CD14-positive monocyte (primary cell): ENCODE results near the gene TBC1D2. TPM values are rescaled to one million over a fixed set of nuclear protein-coding genes. Genes with fewer than 3 reads are reported as not detected.

Experiments used
- DNase-seq, 3 donors: peaks; one replicate each; pipeline ENCODE4 v3.0.0-alpha.2; 2011 to 2022
- H2AFZ ChIP-seq: 2 replicates; pipeline ENCODE4 v1.6.0; 2012; ENCODE audit warnings: mild to moderate bottlenecking, low read depth, low read length, inconsistent platforms; ENCODE audit not compliant: insufficient read depth, poor library complexity, severe bottlenecking
- H3K27ac ChIP-seq, 2 donors: 1 replicate in 1 of 2; 2 replicates in 1 of 2; pipeline ENCODE4 v1.5.1; 2012 to 2013; ENCODE audit warnings: low read length in 2 of 2, control low read depth in 1 of 2, inconsistent platforms in 1 of 2, low read depth in 1 of 2, mild to moderate bottlenecking in 1 of 2
- H3K27me3 ChIP-seq, 2 donors: one replicate each; pipeline versions ENCODE4 v1.6.0 to v1.6.1; 2011 to 2013; ENCODE audit warnings: low read length in 2 of 2; ENCODE audit not compliant: control insufficient read depth in 2 of 2, insufficient read depth in 2 of 2
- H3K36me3 ChIP-seq, 2 donors: replicated peaks in 1 of 2; 1 replicate in 1 of 2; 2 replicates in 1 of 2; pipeline versions ENCODE4 v1.5.1 to v1.6.1; 2012 to 2013; ENCODE audit warnings: low read length in 2 of 2, control low read depth in 1 of 2, inconsistent platforms in 1 of 2, mild to moderate bottlenecking in 1 of 2; ENCODE audit not compliant: insufficient read depth in 2 of 2, control insufficient read depth in 1 of 2
- H3K4me1 ChIP-seq, 2 donors: 1 replicate in 1 of 2; 2 replicates in 1 of 2; pipeline versions ENCODE4 v1.5.1 to v1.6.1; 2012 to 2013; ENCODE audit warnings: low read length in 2 of 2, control low read depth in 1 of 2, inconsistent platforms in 1 of 2, mild to moderate bottlenecking in 1 of 2, moderate library complexity in 1 of 2; ENCODE audit not compliant: insufficient read depth in 2 of 2, control insufficient read depth in 1 of 2
- H3K4me2 ChIP-seq: replicated peaks from 2 replicates; pipeline ENCODE3; 2012; ENCODE audit warnings: low read length, moderate library complexity, mild to moderate bottlenecking; ENCODE audit not compliant: poor library complexity, severe bottlenecking; ENCODE audit errors: extremely low read depth
- H3K4me3 ChIP-seq, 3 experiments: fragments of 200-600 bp in 1 of 3; sonication (generic) in 1 of 3; replicated peaks in 1 of 3; 1 replicate in 2 of 3; 2 replicates in 1 of 3; pipeline ENCODE4 v1.5.1; 2011 to 2013; ENCODE audit warnings: low read length in 3 of 3, mild to moderate bottlenecking in 3 of 3, control low read depth in 2 of 3, low read depth in 2 of 3, inconsistent platforms in 1 of 3, moderate library complexity in 1 of 3
- H3K79me2 ChIP-seq: 2 replicates; pipeline ENCODE4 v1.6.0; 2012; ENCODE audit warnings: mild to moderate bottlenecking, control low read depth, inconsistent platforms, low read length, moderate library complexity; ENCODE audit not compliant: insufficient read depth
- H3K9ac ChIP-seq: 2 replicates; pipeline ENCODE4 v1.6.0; 2017; ENCODE audit warnings: low read length, mild to moderate bottlenecking; ENCODE audit not compliant: insufficient read depth, poor library complexity, severe bottlenecking
- H3K9me3 ChIP-seq, 2 donors: replicated peaks in 1 of 2; 1 replicate in 1 of 2; 2 replicates in 1 of 2; pipeline versions ENCODE4 v1.5.1 to v1.6.1; 2012 to 2013; ENCODE audit warnings: low read length in 2 of 2, control low read depth in 1 of 2; ENCODE audit not compliant: control insufficient read depth in 1 of 2, insufficient read depth in 1 of 2
- H4K20me1 ChIP-seq: 2 replicates; pipeline ENCODE4 v1.6.0; 2012; ENCODE audit warnings: mild to moderate bottlenecking, low read length, control low read depth, moderate library complexity; ENCODE audit not compliant: insufficient read depth
- H3K27ac Mint-ChIP-seq, 7 donors: one replicate each; pipeline ENCODE4 v1.8.0; 2020; ENCODE audit warnings: mild to moderate bottlenecking in 7 of 7, mixed read lengths in 7 of 7, moderate library complexity in 6 of 7, inconsistent platforms in 2 of 7
- H3K27me3 Mint-ChIP-seq, 3 donors: one replicate each; pipeline ENCODE4 v1.8.0; 2021 to 2022; ENCODE audit warnings: low read depth in 3 of 3, mild to moderate bottlenecking in 3 of 3, mixed read lengths in 3 of 3, moderate library complexity in 3 of 3, inconsistent platforms in 1 of 3
- H3K36me3 Mint-ChIP-seq, 2 donors: one replicate each; pipeline ENCODE4 v1.8.0; 2020; ENCODE audit warnings: mixed read lengths in 2 of 2, inconsistent platforms in 1 of 2, mild to moderate bottlenecking in 1 of 2
- H3K4me1 Mint-ChIP-seq: one replicate; pipeline ENCODE4 v1.8.0; 2020; ENCODE audit warnings: mild to moderate bottlenecking, mixed read lengths
- H3K4me3 Mint-ChIP-seq, 2 donors: one replicate each; pipeline ENCODE4 v1.8.0; 2020; ENCODE audit warnings: mild to moderate bottlenecking in 2 of 2, mixed read lengths in 2 of 2, moderate library complexity in 1 of 2
- H3K9me3 Mint-ChIP-seq, 7 donors: one replicate each; pipeline ENCODE4 v1.8.0; 2020 to 2022; ENCODE audit warnings: mixed read lengths in 7 of 7, mild to moderate bottlenecking in 6 of 7, moderate library complexity in 6 of 7, inconsistent platforms in 2 of 7
- WGBS: methylation state at CpG from one replicate; pipeline ENCODE4 v1.1.5; 2013; ENCODE audit warnings: missing lambda C conversion rate; ENCODE audit not compliant: insufficient coverage; 5-methylcytosine and 5-hydroxymethylcytosine counted together
- intact Hi-C, 2 donors: fragments of 100-400 bp; cut with micrococcal nuclease; formaldehyde crosslinking; loops; one replicate each; pipeline versions ENCODE4 v1.15.0 to v1.15.1; 2023
- polyA plus RNA-seq, 3 donors: library from polyadenylated mRNA; depleted of rRNA in 1 of 3; unstranded in 2 of 3; stranded (reverse) in 1 of 3; fragments of 300-500 nt in 2 of 3; fragments of >200 nt in 1 of 3; fragmentation: Illumina TruSeq in 2 of 3; gene quantifications; 1 replicate in 2 of 3; 2 replicates in 1 of 3; pipeline ENCODE4 v1.2.3, GENCODE V29; 2012 to 2021
- TF ChIP-seq, protein P1 (sequence below): fragments of 200-600 bp; IDR thresholded peaks from one replicate; pipeline ENCODE4 v1.8.0; 2022; ENCODE audit warnings: antibody characterized with exemption, mild to moderate bottlenecking

TBC1D2 gene
- polyA plus RNA-seq, 3 donors, result 23.2 to 55.7 (median 34.4) TPM

DNA sequence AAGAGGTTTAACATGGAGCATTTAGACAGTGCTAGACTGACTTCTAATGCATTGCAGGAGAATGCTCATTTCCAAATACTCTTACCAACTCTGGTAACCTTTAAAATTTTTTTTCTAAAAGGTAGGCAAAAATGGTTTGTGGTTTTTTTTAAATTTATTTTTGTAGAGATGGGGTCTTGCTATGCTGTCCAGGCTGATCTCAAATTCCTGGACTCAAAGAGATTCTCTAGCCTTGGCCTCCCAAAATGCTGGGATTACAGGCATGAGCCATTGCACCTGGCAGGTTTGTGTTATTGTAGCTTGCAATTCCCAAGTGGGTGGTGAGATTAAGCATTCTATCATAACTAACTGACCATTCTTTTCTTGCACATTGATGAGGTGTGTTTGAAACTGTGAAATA lies 43.0 kb upstream of the TBC1D2 start:
- H4K20me1 ChIP-seq, result no peaks in the 10 kb centered on the region
- intact Hi-C loops, result no loop called here
- no peaks in the 10 kb centered on the region for H3K4me1 ChIP-seq
- H3K27ac ChIP-seq, result no peak overlapping the region
- H2AFZ ChIP-seq, result no peak overlapping the region
- no peak for DNase-seq
- no peak overlapping the region for H3K4me3 Mint-ChIP-seq
- H3K9me3 Mint-ChIP-seq, result no peaks in the 10 kb centered on the region
- H3K79me2 ChIP-seq, result no peaks in the 10 kb centered on the region
- no peaks in the 10 kb centered on the region for H3K4me1 Mint-ChIP-seq
- H3K36me3 ChIP-seq, result no peaks in the 10 kb centered on the region
- no peaks in the 10 kb centered on the region for H3K9me3 ChIP-seq
- TF ChIP-seq, protein P1, sequence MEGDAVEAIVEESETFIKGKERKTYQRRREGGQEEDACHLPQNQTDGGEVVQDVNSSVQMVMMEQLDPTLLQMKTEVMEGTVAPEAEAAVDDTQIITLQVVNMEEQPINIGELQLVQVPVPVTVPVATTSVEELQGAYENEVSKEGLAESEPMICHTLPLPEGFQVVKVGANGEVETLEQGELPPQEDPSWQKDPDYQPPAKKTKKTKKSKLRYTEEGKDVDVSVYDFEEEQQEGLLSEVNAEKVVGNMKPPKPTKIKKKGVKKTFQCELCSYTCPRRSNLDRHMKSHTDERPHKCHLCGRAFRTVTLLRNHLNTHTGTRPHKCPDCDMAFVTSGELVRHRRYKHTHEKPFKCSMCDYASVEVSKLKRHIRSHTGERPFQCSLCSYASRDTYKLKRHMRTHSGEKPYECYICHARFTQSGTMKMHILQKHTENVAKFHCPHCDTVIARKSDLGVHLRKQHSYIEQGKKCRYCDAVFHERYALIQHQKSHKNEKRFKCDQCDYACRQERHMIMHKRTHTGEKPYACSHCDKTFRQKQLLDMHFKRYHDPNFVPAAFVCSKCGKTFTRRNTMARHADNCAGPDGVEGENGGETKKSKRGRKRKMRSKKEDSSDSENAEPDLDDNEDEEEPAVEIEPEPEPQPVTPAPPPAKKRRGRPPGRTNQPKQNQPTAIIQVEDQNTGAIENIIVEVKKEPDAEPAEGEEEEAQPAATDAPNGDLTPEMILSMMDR, result no peak
- no peak overlapping the region for H3K27ac Mint-ChIP-seq
- peaks cover 2 to 7% (median 3%) of the 10 kb centered on the region in 3 donors for H3K27me3 Mint-ChIP-seq
- H3K27me3 ChIP-seq, result no peaks in the 10 kb centered on the region
- no peak overlapping the region for H3K4me2 ChIP-seq
- H3K36me3 Mint-ChIP-seq, result no peaks in the 10 kb centered on the region
- H3K4me3 ChIP-seq, result no peak overlapping the region
- H3K9ac ChIP-seq, result no peak overlapping the region

DNA sequence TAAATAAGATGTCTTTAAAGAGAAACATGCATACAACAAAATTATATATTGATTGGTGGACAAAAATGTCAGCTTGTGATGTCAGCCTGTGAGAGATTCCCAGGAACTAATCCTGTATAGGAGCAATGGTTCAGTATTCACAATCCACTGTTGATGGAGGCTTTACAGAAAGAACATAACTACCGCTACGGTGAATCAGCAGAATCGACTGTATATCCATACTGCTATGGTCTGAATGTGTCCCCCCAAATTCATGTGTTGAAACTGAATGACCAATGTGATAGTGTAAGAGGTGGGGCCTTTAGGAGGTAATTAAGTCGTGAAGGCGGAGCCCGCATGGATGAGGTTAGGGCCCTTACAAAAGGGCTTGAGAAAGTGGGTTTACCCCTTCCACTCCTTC lies 40.4 kb upstream of the TBC1D2 start:
- Mint-ChIP-seq H3K36me3 (no peaks in the 10 kb centered on the region), H3K4me1 (no peaks in the 10 kb centered on the region), H3K27me3 (peaks cover 2 to 9% (median 3%) of the 10 kb centered on the region in 3 donors), H3K27ac (no peak overlapping the region), H3K4me3 (no peak overlapping the region), H3K9me3 (peaks cover 0 to 2% (median 0%) of the 10 kb centered on the region in 7 donors)
- TF ChIP-seq, protein P1, result no peak
- no peak overlapping the region for H3K27ac ChIP-seq
- H3K9ac ChIP-seq, result no peak overlapping the region
- H3K4me1 ChIP-seq, result no peaks in the 10 kb centered on the region
- no peak overlapping the region for H3K4me3 ChIP-seq
- no peak overlapping the region for H3K4me2 ChIP-seq
- no peaks in the 10 kb centered on the region for H3K27me3 ChIP-seq
- intact Hi-C loops, result no loop called here
- H3K36me3 ChIP-seq, result no peaks in the 10 kb centered on the region
- no peak for DNase-seq
- H4K20me1 ChIP-seq, result no peaks in the 10 kb centered on the region
- 83% methylated on average over 3 of the region's 6 CpGs for WGBS
- no peak overlapping the region for H2AFZ ChIP-seq
- H3K9me3 ChIP-seq, result no peaks in the 10 kb centered on the region
- no peaks in the 10 kb centered on the region for H3K79me2 ChIP-seq
